Natural killer cell treated with Interleukin-12 subunit alpha and Interleukin-12 subunit beta and Interleukin-15 and Interleukin-18, amount 100 ng/mL, for 72 hours (primary cell): ENCODE data around the gene SLC1A7. TPM values are rescaled to one million over a fixed set of nuclear protein-coding genes. Genes with fewer than 3 reads are reported as not detected.

Experiments used
- ATAC-seq, 2 donors: fragments of 150-1000 bp; cut with Tn5 transposase in 1 of 2; sonication (Bioruptor Pico), chemical (Tn5 transposase) in 1 of 2; 2 replicates each; pipeline ENCODE4 v1.10.0; 2021
- DNase-seq: peaks from one replicate; pipeline ENCODE4 v3.0.0; 2022; ENCODE audit warnings: low spot score
- H3K27ac Mint-ChIP-seq, 2 donors: 1 replicate in 1 of 2; 2 replicates in 1 of 2; pipeline ENCODE4 v1.8.0; 2022; ENCODE audit warnings: mixed read lengths in 2 of 2, mild to moderate bottlenecking in 1 of 2, moderate library complexity in 1 of 2
- H3K27me3 Mint-ChIP-seq, 2 donors: 1 replicate in 1 of 2; 2 replicates in 1 of 2; pipeline ENCODE4 v1.8.0; 2022; ENCODE audit warnings: mixed read lengths in 2 of 2
- H3K36me3 Mint-ChIP-seq: one replicate; pipeline ENCODE4 v1.8.0; 2022; ENCODE audit warnings: mixed read lengths
- H3K4me1 Mint-ChIP-seq, 2 donors: 1 replicate in 1 of 2; 2 replicates in 1 of 2; pipeline ENCODE4 v1.8.0; 2022; ENCODE audit warnings: low read depth in 2 of 2, mixed read lengths in 2 of 2, mild to moderate bottlenecking in 1 of 2
- H3K4me3 Mint-ChIP-seq: one replicate; pipeline ENCODE4 v1.8.0; 2022; ENCODE audit warnings: mixed read lengths
- H3K9me3 Mint-ChIP-seq: 2 replicates; pipeline ENCODE4 v1.8.0; 2022; ENCODE audit warnings: mixed read lengths
- total RNA-seq, 2 donors: library from RNA; stranded (reverse); gene quantifications; one replicate each; pipeline ENCODE4 v1.2.3, GENCODE V29; 2022

SLC1A7 gene
- total RNA-seq, 2 donors from 2014 or later: 0.29 to 1.1 TPM

- peak; percentile 37 to 55 for ATAC-seq
Observed at GRCh38 chr1:53061859-53062707, 80.4 kb downstream of the SLC1A7 start, which contains the start of gene PODN. PODN (plus strand) TSS chr1:53062213; CDS start chr1:53069856, 7,643 bp downstream.

GRCh38 chr1:53061123-53061858 lies 81.1 kb downstream of the SLC1A7 start:
- ATAC-seq (no peak), DNase-seq (no peak)
- Mint-ChIP-seq H3K4me1 (no peaks in the 10 kb centered on the region), H3K9me3 (no peaks in the 10 kb centered on the region), H3K27me3 (peaks cover 0 to 11% of the 10 kb centered on the region in 2 donors), H3K27ac (no peak overlapping the region), H3K4me3 (peak overlapping the region; percentile 10), H3K36me3 (no peaks in the 10 kb centered on the region)

More at GRCh38 chr1:53061859-53062707, 80.4 kb downstream of the SLC1A7 start, which contains the start of gene PODN:
- Mint-ChIP-seq H3K27ac (no peak within 1 kb of the TSS), H3K36me3 (no peaks in the 10 kb centered on the region), H3K4me1 (no peaks in the 10 kb centered on the region), H3K27me3 (peaks cover 0 to 11% of the 10 kb centered on the region in 2 donors), H3K4me3 (peak within 1 kb of the TSS; percentile 51), H3K9me3 (no peaks in the 10 kb centered on the region)
- DNase-seq: no peak

- Mint-ChIP-seq H3K27ac (no peak overlapping the region), H3K4me3 (no peak overlapping the region), H3K36me3 (no peaks in the 10 kb centered on the region), H3K27me3 (peaks cover 0 to 10% of the 10 kb centered on the region in 2 donors), H3K4me1 (no peaks in the 10 kb centered on the region), H3K9me3 (no peaks in the 10 kb centered on the region)
- no peak for DNase-seq
- no peak for ATAC-seq
Observed at GRCh38 chr1:53060579-53060978, 81.9 kb downstream of the SLC1A7 start.

DNA sequence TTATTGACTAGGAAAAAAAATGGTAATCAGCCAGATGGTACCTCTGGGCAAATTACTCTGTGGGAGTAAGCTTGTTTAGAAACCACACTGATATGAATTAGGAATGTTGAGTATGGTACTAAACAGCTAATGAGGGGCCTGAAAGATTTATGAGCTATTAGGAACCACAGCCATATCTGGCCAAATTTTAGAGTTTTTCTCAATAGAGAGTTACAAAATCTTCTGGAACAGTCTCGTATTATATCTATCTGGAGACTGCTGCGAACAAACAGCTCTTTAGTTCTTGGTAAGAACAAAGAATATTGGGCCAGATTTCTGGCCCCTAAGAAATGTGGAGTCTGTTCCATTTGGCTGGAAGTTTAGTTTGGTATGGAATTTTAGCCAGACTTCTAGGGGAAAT lies 85.3 kb downstream of the SLC1A7 start:
- H3K27ac Mint-ChIP-seq: no peak overlapping the region
- H3K27me3 Mint-ChIP-seq: peaks cover 0 to 2% of the 10 kb centered on the region in 2 donors
- ATAC-seq: no peak
- H3K4me1 Mint-ChIP-seq: peaks cover 0 to 5% of the 10 kb centered on the region in 2 donors
- no peaks in the 10 kb centered on the region for H3K36me3 Mint-ChIP-seq
- no peak overlapping the region for H3K4me3 Mint-ChIP-seq
- H3K9me3 Mint-ChIP-seq: no peaks in the 10 kb centered on the region
- DNase-seq: no peak

- DNase-seq (no peak), ATAC-seq (no peak)
- no peaks in the 10 kb centered on the region for H3K27me3 Mint-ChIP-seq
- H3K4me1 Mint-ChIP-seq: peaks cover 9 to 10% of the 10 kb centered on the region in 2 donors
- H3K27ac Mint-ChIP-seq: no peak overlapping the region
- peaks cover 5% of the 10 kb centered on the region for H3K36me3 Mint-ChIP-seq
- H3K9me3 Mint-ChIP-seq: no peaks in the 10 kb centered on the region
- no peak overlapping the region for H3K4me3 Mint-ChIP-seq
Observed at GRCh38 chr1:53051676-53052075, 90.8 kb downstream of the SLC1A7 start.

- peaks cover 5% of the 10 kb centered on the region for H3K36me3 Mint-ChIP-seq
Observed at GRCh38 chr1:53050310-53050709, 92.1 kb downstream of the SLC1A7 start.

GRCh38 chr1:53049574-53049967 lies 92.9 kb downstream of the SLC1A7 start:
- Mint-ChIP-seq H3K4me3 (no peak overlapping the region), H3K27ac (no peak overlapping the region), H3K4me1 (peaks cover 9 to 10% of the 10 kb centered on the region in 2 donors), H3K36me3 (peaks cover 5% of the 10 kb centered on the region), H3K9me3 (no peaks in the 10 kb centered on the region), H3K27me3 (no peaks in the 10 kb centered on the region)
- DNase-seq (no peak), ATAC-seq (no peak)

More at GRCh38 chr1:53050310-53050709, 92.1 kb downstream of the SLC1A7 start:
- H3K27ac Mint-ChIP-seq: no peak overlapping the region
- peaks cover 9 to 10% of the 10 kb centered on the region in 2 donors for H3K4me1 Mint-ChIP-seq
- H3K27me3 Mint-ChIP-seq: no peaks in the 10 kb centered on the region
- H3K9me3 Mint-ChIP-seq: no peaks in the 10 kb centered on the region
- DNase-seq: no peak
- H3K4me3 Mint-ChIP-seq: no peak overlapping the region
- no peak for ATAC-seq

- peaks cover 5% of the 10 kb centered on the region for H3K36me3 Mint-ChIP-seq
- DNase-seq (no peak), ATAC-seq (no peak)
- no peaks in the 10 kb centered on the region for H3K9me3 Mint-ChIP-seq
- no peak overlapping the region for H3K4me3 Mint-ChIP-seq
- no peak overlapping the region for H3K27ac Mint-ChIP-seq
- peaks cover 9 to 10% of the 10 kb centered on the region in 2 donors for H3K4me1 Mint-ChIP-seq
- no peaks in the 10 kb centered on the region for H3K27me3 Mint-ChIP-seq
Observed at GRCh38 chr1:53048960-53049573, 93.4 kb downstream of the SLC1A7 start.

DNA sequence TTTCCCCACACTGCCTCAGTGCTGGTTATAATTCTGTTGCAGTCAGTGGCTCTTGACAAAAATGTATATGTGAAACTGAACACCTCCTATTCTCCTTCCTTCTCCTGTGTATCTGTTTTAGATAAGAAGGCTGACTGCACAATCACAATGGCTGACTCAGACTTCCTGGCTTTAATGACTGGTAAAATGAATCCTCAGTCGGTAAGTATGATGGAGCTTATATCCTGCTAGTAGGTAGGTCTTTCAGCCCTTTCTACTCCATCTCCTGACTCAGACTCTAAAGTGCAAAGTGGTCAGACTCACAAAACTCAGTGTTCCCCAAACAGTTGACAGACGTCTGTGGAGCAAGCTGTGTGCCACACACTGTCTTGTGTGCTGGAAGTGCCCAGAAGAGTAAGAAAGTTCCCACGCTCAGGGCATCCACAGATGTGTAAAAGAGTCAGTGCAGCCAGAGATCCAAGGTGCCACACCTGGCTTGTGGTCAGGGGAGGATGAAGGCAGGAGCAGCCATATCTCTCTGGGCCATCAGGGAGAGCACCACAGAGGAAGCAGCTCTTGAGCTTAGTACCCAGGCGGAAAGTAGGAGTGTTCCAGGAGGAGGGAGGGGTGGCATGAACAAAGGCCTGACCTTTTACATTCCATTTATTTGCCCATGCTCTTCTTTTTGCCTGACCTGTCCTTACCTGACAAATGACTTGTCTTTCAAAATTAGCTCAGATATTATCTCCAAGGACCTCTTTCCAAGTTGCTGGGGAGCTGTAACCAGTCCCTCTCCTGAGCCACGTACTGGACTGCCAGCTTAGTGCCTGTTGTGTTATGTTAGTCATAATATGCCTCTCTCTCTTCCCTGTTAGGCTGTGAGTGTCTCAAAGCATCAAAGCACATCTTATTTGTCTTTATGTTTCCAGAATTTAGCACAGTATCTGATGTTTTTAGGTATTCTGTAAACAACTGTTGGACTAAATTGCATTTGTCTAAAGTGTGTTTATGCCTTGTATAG lies 94.4 kb downstream of the SLC1A7 start:
- no peaks in the 10 kb centered on the region for H3K27me3 Mint-ChIP-seq
- H3K9me3 Mint-ChIP-seq: no peaks in the 10 kb centered on the region
- H3K27ac Mint-ChIP-seq: peak overlapping the region in 1 of 2 donors; percentile 32
- H3K36me3 Mint-ChIP-seq: peaks cover 5% of the 10 kb centered on the region
- no peak overlapping the region for H3K4me3 Mint-ChIP-seq
- peaks cover 9 to 10% of the 10 kb centered on the region in 2 donors for H3K4me1 Mint-ChIP-seq
- no peak for DNase-seq
- peak in 1 of 2 donors; percentile 54 for ATAC-seq

- H3K36me3 Mint-ChIP-seq: peaks cover 5% of the 10 kb centered on the region
- ATAC-seq (no peak), DNase-seq (no peak)
- no peaks in the 10 kb centered on the region for H3K27me3 Mint-ChIP-seq
- no peak overlapping the region for H3K27ac Mint-ChIP-seq
- H3K4me3 Mint-ChIP-seq: no peak overlapping the region
- peaks cover 4 to 10% of the 10 kb centered on the region in 2 donors for H3K4me1 Mint-ChIP-seq
- no peaks in the 10 kb centered on the region for H3K9me3 Mint-ChIP-seq
Observed at GRCh38 chr1:53046930-53047329, 95.5 kb downstream of the SLC1A7 start.

GRCh38 chr1:53044926-53045325 lies 97.5 kb downstream of the SLC1A7 start:
- peaks cover 4 to 10% of the 10 kb centered on the region in 2 donors for H3K4me1 Mint-ChIP-seq
- H3K4me3 Mint-ChIP-seq: no peak overlapping the region
- no peak overlapping the region for H3K27ac Mint-ChIP-seq
- no peaks in the 10 kb centered on the region for H3K27me3 Mint-ChIP-seq
- DNase-seq: no peak
- peaks cover 9% of the 10 kb centered on the region for H3K36me3 Mint-ChIP-seq
- ATAC-seq: no peak
- H3K9me3 Mint-ChIP-seq: no peaks in the 10 kb centered on the region

GRCh38 chr1:53043271-53043670 lies 99.2 kb downstream of the SLC1A7 start:
- Mint-ChIP-seq H3K36me3 (peaks cover 11% of the 10 kb centered on the region), H3K4me1 (peaks cover 4 to 7% of the 10 kb centered on the region in 2 donors), H3K4me3 (no peak overlapping the region), H3K27ac (no peak overlapping the region), H3K27me3 (no peaks in the 10 kb centered on the region), H3K9me3 (no peaks in the 10 kb centered on the region)
- ATAC-seq (no peak), DNase-seq (no peak)

- DNase-seq: no peak
- H3K27ac Mint-ChIP-seq: no peak overlapping the region
- no peaks in the 10 kb centered on the region for H3K9me3 Mint-ChIP-seq
- H3K4me1 Mint-ChIP-seq: peaks cover 0 to 4% of the 10 kb centered on the region in 2 donors
- no peak overlapping the region for H3K4me3 Mint-ChIP-seq
- H3K27me3 Mint-ChIP-seq: no peaks in the 10 kb centered on the region
- peaks cover 11% of the 10 kb centered on the region for H3K36me3 Mint-ChIP-seq
- no peak for ATAC-seq
Observed at GRCh38 chr1:53038566-53038965, 103.9 kb downstream of the SLC1A7 start.
